ENCODE results near the gene RBM43.

Gene RBM43

GRCh38 chr2:151292141-151292540 lies 30.5 kb upstream of the RBM43 start:
- no peak for DNase-seq
- Histone ChIP-seq H3K27me3 (replicated peaks; ENCODE audit: control insufficient read depth, insufficient read depth, low read length, poor library complexity, severe bottlenecking) (no peaks in the 10 kb centered on the region), H3K27ac (ENCODE audit: insufficient read depth, low read length, poor library complexity, severe bottlenecking) (no peak overlapping the region), H3K36me3 (ENCODE audit: control insufficient read depth, insufficient read depth, low read length) (no peaks in the 10 kb centered on the region), H3K4me1 (ENCODE audit: control insufficient read depth, insufficient read depth, low read length, poor library complexity, severe bottlenecking) (peaks cover 11% of the 10 kb centered on the region), H3K9me3 (ENCODE audit: control insufficient read depth, low read length) (no peaks in the 10 kb centered on the region), H3K4me3 (ENCODE audit: insufficient read depth, low read depth, low read length, poor library complexity, severe bottlenecking) (no peak overlapping the region)

DNA sequence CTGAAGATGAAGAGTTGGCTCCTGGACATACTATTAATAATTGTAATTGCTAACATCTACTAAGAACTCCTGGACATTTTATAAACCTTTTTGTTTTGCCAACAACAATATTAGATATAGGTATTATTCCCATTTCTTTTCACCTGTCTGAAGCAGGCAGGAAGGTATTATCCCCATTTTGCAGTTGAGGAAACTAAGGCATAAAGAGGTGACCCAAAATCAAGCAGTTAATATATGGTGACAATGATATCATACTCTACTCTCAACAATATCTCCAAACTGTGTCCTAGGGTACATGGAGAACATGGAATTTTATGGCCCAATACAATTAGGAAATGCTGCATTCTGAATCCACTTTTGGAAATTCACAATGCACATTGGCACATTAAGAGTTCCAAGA lies 29.6 kb upstream of the RBM43 start:
- H3K27ac ChIP-seq (ENCODE audit: insufficient read depth, low read length, poor library complexity, severe bottlenecking): peak overlapping the region; percentile 97
- H3K27me3 ChIP-seq (replicated peaks; ENCODE audit: control insufficient read depth, insufficient read depth, low read length, poor library complexity, severe bottlenecking): no peaks in the 10 kb centered on the region
- DNase-seq: no peak
- H3K4me1 ChIP-seq (ENCODE audit: control insufficient read depth, insufficient read depth, low read length, poor library complexity, severe bottlenecking): peaks cover 11% of the 10 kb centered on the region
- H3K9me3 ChIP-seq (ENCODE audit: control insufficient read depth, low read length): no peaks in the 10 kb centered on the region
- H3K36me3 ChIP-seq (ENCODE audit: control insufficient read depth, insufficient read depth, low read length): no peaks in the 10 kb centered on the region
- no peak overlapping the region for H3K4me3 ChIP-seq (ENCODE audit: insufficient read depth, low read depth, low read length, poor library complexity, severe bottlenecking)

- Histone ChIP-seq H3K4me1 (ENCODE audit: control insufficient read depth, insufficient read depth, low read length, poor library complexity, severe bottlenecking) (peaks cover 11% of the 10 kb centered on the region), H3K27ac (ENCODE audit: insufficient read depth, low read length, poor library complexity, severe bottlenecking) (peak overlapping the region; percentile 97), H3K4me3 (ENCODE audit: insufficient read depth, low read depth, low read length, poor library complexity, severe bottlenecking) (peak overlapping the region; percentile 86), H3K27me3 (replicated peaks; ENCODE audit: control insufficient read depth, insufficient read depth, low read length, poor library complexity, severe bottlenecking) (no peaks in the 10 kb centered on the region), H3K36me3 (ENCODE audit: control insufficient read depth, insufficient read depth, low read length) (no peaks in the 10 kb centered on the region), H3K9me3 (ENCODE audit: control insufficient read depth, low read length) (no peaks in the 10 kb centered on the region)
- DNase-seq: no peak
These were observed 28.6 kb upstream of the RBM43 start for GRCh38 chr2:151289972-151290866.

DNA sequence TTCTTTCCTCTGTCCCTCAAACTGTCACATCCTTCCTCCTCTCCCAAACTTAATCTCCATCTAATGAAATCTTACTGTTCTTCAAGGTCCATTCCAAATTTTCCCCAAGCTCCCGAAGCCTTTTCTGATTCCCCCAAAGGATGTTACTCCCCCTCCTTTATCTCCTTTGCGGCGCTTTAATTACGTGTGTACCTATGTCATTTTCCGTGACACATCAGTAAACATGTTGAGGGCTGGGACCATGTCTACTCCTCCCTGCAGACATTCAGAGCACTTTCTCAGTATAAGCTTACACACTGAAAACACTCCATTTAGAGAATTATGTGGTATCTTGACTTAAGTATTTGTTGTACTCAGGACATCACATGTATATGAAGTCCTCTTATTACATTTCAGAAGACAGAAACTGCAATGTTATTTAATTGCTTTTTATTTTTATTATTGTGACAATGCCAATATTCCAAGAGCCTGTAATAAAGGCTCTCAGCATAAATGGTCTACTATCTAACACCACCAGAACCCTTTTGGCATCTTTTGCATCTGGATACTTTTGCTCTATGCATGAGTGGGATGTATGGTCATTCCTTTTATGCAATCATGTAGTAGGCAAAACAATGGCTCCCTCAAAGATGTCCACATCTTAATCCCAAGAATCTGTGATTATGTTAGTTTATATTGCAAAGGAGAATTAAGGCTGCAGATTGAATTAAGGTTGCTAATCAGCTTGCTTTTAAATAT lies 26.0 kb upstream of the RBM43 start:
- Histone ChIP-seq H3K4me3 (ENCODE audit: insufficient read depth, low read depth, low read length, poor library complexity, severe bottlenecking) (peak overlapping the region; percentile 86), H3K9me3 (ENCODE audit: control insufficient read depth, low read length) (no peaks in the 10 kb centered on the region), H3K36me3 (ENCODE audit: control insufficient read depth, insufficient read depth, low read length) (no peaks in the 10 kb centered on the region), H3K27me3 (replicated peaks; ENCODE audit: control insufficient read depth, insufficient read depth, low read length, poor library complexity, severe bottlenecking) (no peaks in the 10 kb centered on the region), H3K27ac (ENCODE audit: insufficient read depth, low read length, poor library complexity, severe bottlenecking) (peak overlapping the region; percentile 97), H3K4me1 (ENCODE audit: control insufficient read depth, insufficient read depth, low read length, poor library complexity, severe bottlenecking) (peaks cover 11% of the 10 kb centered on the region)
- no peak for DNase-seq

DNA sequence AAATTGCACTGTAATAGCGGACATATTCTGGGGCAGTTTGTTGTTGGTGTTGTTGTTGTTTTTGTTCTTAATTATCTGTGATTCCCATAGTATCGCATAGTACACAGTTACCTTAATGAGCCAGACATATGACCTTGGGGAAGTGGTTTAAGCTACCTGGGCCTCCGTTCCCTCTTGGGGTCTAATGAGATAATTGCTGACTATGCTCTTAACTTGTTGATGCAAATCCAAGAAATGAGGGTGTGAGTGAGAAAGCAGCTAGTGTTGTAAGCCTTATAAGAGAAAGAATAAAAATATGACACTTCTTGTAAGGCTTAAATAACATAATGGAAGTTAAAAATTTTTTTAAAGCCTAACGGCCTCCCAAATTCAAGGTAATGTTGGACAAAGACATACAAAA lies 20.7 kb upstream of the RBM43 start:
- H3K27ac ChIP-seq (ENCODE audit: insufficient read depth, low read length, poor library complexity, severe bottlenecking): no peak overlapping the region
- H3K4me3 ChIP-seq (ENCODE audit: insufficient read depth, low read depth, low read length, poor library complexity, severe bottlenecking): no peak overlapping the region
- H3K4me1 ChIP-seq (ENCODE audit: control insufficient read depth, insufficient read depth, low read length, poor library complexity, severe bottlenecking): peaks cover 1% of the 10 kb centered on the region
- DNase-seq: no peak
- H3K36me3 ChIP-seq (ENCODE audit: control insufficient read depth, insufficient read depth, low read length): peaks cover 46% of the 10 kb centered on the region
- no peaks in the 10 kb centered on the region for H3K9me3 ChIP-seq (ENCODE audit: control insufficient read depth, low read length)
- H3K27me3 ChIP-seq (replicated peaks; ENCODE audit: control insufficient read depth, insufficient read depth, low read length, poor library complexity, severe bottlenecking): no peaks in the 10 kb centered on the region

DNA sequence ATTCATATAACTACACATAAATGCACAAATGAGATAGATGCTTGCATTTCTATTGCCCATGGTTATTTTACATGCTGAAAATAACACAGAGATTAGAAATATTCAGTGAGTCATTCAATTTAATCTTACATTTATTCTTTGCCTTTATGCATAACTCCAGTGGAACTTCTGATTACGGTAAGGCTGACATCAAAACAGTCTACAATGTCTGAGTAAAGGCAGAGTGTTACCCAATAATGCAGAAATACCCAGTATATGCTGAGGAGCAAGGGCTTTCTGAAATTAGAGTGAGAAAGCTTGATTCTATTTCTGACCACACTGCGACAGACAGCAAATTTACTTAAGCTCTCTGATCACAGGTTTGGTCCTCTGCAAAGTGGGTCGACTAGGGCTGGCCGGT lies 18.6 kb upstream of the RBM43 start:
- H3K4me1 ChIP-seq (ENCODE audit: control insufficient read depth, insufficient read depth, low read length, poor library complexity, severe bottlenecking): no peaks in the 10 kb centered on the region
- H3K4me3 ChIP-seq (ENCODE audit: insufficient read depth, low read depth, low read length, poor library complexity, severe bottlenecking): no peak overlapping the region
- H3K27me3 ChIP-seq (replicated peaks; ENCODE audit: control insufficient read depth, insufficient read depth, low read length, poor library complexity, severe bottlenecking): no peaks in the 10 kb centered on the region
- peaks cover 65% of the 10 kb centered on the region for H3K36me3 ChIP-seq (ENCODE audit: control insufficient read depth, insufficient read depth, low read length)
- no peak overlapping the region for H3K27ac ChIP-seq (ENCODE audit: insufficient read depth, low read length, poor library complexity, severe bottlenecking)
- DNase-seq: no peak
- no peaks in the 10 kb centered on the region for H3K9me3 ChIP-seq (ENCODE audit: control insufficient read depth, low read length)

- H3K36me3 ChIP-seq (ENCODE audit: control insufficient read depth, insufficient read depth, low read length): peaks cover 70% of the 10 kb centered on the region
These were observed 16.8 kb upstream of the RBM43 start for GRCh38 chr2:151278487-151278886.

DNA sequence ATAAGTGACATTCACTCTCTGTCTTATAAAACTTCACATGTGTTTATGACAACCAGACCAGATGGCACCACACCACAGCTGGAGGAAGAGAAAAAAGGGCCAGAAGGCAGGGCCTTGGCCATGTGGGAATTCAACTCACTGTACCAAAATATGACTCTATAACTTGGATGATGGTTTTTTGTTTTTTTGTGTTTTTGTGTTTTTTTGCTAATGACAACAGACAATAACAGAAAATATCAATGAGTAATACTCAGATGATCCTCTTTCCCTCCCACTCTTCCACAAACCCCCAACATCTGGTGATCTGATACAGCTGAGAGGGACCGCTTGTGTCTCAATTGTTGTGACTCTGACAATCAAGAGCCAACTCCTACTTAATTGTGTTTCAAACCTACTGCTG lies 15.4 kb upstream of the RBM43 start:
- Histone ChIP-seq H3K4me1 (ENCODE audit: control insufficient read depth, insufficient read depth, low read length, poor library complexity, severe bottlenecking) (no peaks in the 10 kb centered on the region), H3K9me3 (ENCODE audit: control insufficient read depth, low read length) (no peaks in the 10 kb centered on the region), H3K4me3 (ENCODE audit: insufficient read depth, low read depth, low read length, poor library complexity, severe bottlenecking) (no peak overlapping the region), H3K36me3 (ENCODE audit: control insufficient read depth, insufficient read depth, low read length) (peaks cover 77% of the 10 kb centered on the region), H3K27me3 (replicated peaks; ENCODE audit: control insufficient read depth, insufficient read depth, low read length, poor library complexity, severe bottlenecking) (no peaks in the 10 kb centered on the region), H3K27ac (ENCODE audit: insufficient read depth, low read length, poor library complexity, severe bottlenecking) (no peak overlapping the region)
- DNase-seq: no peak

More at GRCh38 chr2:151278487-151278886, 16.8 kb upstream of the RBM43 start:
- DNase-seq: no peak
- Histone ChIP-seq H3K4me3 (ENCODE audit: insufficient read depth, low read depth, low read length, poor library complexity, severe bottlenecking) (no peak overlapping the region), H3K27me3 (replicated peaks; ENCODE audit: control insufficient read depth, insufficient read depth, low read length, poor library complexity, severe bottlenecking) (no peaks in the 10 kb centered on the region), H3K4me1 (ENCODE audit: control insufficient read depth, insufficient read depth, low read length, poor library complexity, severe bottlenecking) (no peaks in the 10 kb centered on the region), H3K27ac (ENCODE audit: insufficient read depth, low read length, poor library complexity, severe bottlenecking) (no peak overlapping the region), H3K9me3 (ENCODE audit: control insufficient read depth, low read length) (no peaks in the 10 kb centered on the region)

DNA sequence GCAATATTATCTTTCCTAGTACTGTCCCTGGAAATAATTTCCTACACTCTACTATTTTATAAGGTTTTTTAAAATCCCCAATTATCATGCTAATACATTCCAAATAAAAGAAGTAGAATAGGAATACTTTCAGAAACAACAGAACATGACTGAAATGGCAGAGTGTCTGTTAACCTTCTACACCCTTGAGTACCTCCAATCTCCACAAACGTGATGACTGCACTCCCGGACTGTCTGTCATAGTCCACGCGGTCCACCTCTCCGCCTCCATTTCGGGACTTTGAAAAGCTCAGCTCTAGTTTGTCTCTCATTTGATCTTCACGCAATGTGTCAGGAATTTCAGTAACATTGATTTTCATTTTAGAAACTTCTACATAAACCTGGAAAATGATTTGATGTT lies 13.6 kb upstream of the RBM43 start:
- no peaks in the 10 kb centered on the region for H3K9me3 ChIP-seq (ENCODE audit: control insufficient read depth, low read length)
- no peak overlapping the region for H3K4me3 ChIP-seq (ENCODE audit: insufficient read depth, low read depth, low read length, poor library complexity, severe bottlenecking)
- no peak for DNase-seq
- H3K4me1 ChIP-seq (ENCODE audit: control insufficient read depth, insufficient read depth, low read length, poor library complexity, severe bottlenecking): no peaks in the 10 kb centered on the region
- peaks cover 75% of the 10 kb centered on the region for H3K36me3 ChIP-seq (ENCODE audit: control insufficient read depth, insufficient read depth, low read length)
- H3K27me3 ChIP-seq (replicated peaks; ENCODE audit: control insufficient read depth, insufficient read depth, low read length, poor library complexity, severe bottlenecking): no peaks in the 10 kb centered on the region
- H3K27ac ChIP-seq (ENCODE audit: insufficient read depth, low read length, poor library complexity, severe bottlenecking): no peak overlapping the region

DNA sequence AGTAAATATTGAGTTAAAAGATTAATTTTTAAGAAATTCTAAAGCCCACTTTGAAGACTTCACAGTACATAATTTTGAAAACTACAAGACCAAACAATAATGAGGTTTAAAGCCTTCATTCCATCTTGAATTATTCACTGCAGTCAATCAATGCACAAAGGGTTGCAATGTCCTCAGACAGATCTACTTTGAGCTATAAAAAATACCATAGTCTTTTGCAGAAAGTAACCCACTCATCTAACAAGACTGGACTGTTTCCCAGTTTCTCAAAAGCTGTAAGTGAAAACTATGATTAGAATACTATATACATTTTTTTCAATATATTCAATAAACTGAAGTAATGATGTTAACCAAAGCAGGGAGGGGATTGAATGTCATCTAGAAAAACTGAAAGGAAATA lies 10.2 kb upstream of the RBM43 start:
- Histone ChIP-seq H3K4me3 (ENCODE audit: insufficient read depth, low read depth, low read length, poor library complexity, severe bottlenecking) (no peak overlapping the region), H3K4me1 (ENCODE audit: control insufficient read depth, insufficient read depth, low read length, poor library complexity, severe bottlenecking) (no peaks in the 10 kb centered on the region), H3K9me3 (ENCODE audit: control insufficient read depth, low read length) (no peaks in the 10 kb centered on the region), H3K36me3 (ENCODE audit: control insufficient read depth, insufficient read depth, low read length) (peaks cover 52% of the 10 kb centered on the region), H3K27ac (ENCODE audit: insufficient read depth, low read length, poor library complexity, severe bottlenecking) (no peak overlapping the region), H3K27me3 (replicated peaks; ENCODE audit: control insufficient read depth, insufficient read depth, low read length, poor library complexity, severe bottlenecking) (no peaks in the 10 kb centered on the region)
- no peak for DNase-seq

Measured in effector memory CD4-positive, alpha-beta T cell (primary cell).